ENCODE measurements around the gene RASA3. TPM values are rescaled to one million over a fixed set of nuclear protein-coding genes. Genes with fewer than 3 reads are reported as not detected.

RASA3 gene
- total and polyA plus RNA-seq, 10 of the 15 experiments (the other 5 are each of a cell fraction or from before 2014, with no cell fraction given): 0.79 to 33.9 (median 17.6) TPM

DNA sequence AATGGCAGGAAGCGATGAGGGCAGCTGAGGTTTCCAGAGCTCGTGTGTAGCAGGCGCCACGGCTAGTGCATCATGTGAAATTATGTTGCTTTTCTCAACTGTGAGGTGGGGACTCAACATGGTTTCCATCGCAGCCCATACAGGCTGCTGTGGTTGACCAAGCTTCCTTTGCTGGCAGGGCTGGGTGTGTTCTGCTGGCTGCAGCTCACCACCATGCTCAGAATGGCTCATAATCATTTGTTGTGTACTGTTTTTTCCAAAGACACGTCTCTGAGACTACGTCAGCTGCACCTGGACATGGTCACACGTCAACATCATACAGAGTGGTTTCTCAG lies 16.1 kb upstream of the RASA3 start (continued):
- peak; percentile 60; the same call in 1 of the 2 replicates for TF ChIP-seq RELB (IDR thresholded peaks at IDR 0.05; ENCODE audit: low read depth)
- TF ChIP-seq ATF7 (IDR thresholded peaks at IDR 0.05; ENCODE audit: low read depth): peak; percentile 78
- TF ChIP-seq, protein P1, sequence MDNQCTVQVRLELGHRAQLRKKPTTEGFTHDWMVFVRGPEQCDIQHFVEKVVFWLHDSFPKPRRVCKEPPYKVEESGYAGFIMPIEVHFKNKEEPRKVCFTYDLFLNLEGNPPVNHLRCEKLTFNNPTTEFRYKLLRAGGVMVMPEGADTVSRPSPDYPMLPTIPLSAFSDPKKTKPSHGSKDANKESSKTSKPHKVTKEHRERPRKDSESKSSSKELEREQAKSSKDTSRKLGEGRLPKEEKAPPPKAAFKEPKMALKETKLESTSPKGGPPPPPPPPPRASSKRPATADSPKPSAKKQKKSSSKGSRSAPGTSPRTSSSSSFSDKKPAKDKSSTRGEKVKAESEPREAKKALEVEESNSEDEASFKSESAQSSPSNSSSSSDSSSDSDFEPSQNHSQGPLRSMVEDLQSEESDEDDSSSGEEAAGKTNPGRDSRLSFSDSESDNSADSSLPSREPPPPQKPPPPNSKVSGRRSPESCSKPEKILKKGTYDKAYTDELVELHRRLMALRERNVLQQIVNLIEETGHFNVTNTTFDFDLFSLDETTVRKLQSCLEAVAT (IDR thresholded peaks at IDR 0.05): 0 out of 2 replicates have a peak, but pooled peaks have one; percentile 35
- TF ChIP-seq KLF5 (IDR thresholded peaks at IDR 0.05; ENCODE audit: partially characterized antibody): no peak
- no peak for TF ChIP-seq NR2C1 (IDR thresholded peaks at IDR 0.05)
- no peak for TF ChIP-seq KDM1A (IDR thresholded peaks at IDR 0.05; ENCODE audit: borderline replicate concordance)
- no peak for TF ChIP-seq SIX5 (IDR thresholded peaks at IDR 0.05; ENCODE audit: low read depth, low read length, severe bottlenecking)
- 0 out of 2 replicates have a peak, but pooled peaks have one; percentile 37 for TF ChIP-seq POLR2AphosphoS5 (IDR thresholded peaks at IDR 0.05; ENCODE audit: low read length)
- TF ChIP-seq KAT2A (conservative IDR thresholded peaks at IDR 0.05; ENCODE audit: control insufficient read depth, low read depth, low read length): no peak
- no peak for TF ChIP-seq NFYA (IDR thresholded peaks at IDR 0.05; ENCODE audit: borderline replicate concordance, low read depth, low read length)
- TF ChIP-seq FOXK2 (IDR thresholded peaks at IDR 0.05): no peak
- no peak for TF ChIP-seq STAT1 (conservative IDR thresholded peaks at IDR 0.05)
- TF ChIP-seq NR2F1 (conservative IDR thresholded peaks at IDR 0.05): no peak
- peak; percentile 65; the same call in 1 of the 2 replicates for TF ChIP-seq NFIC (IDR thresholded peaks at IDR 0.05; ENCODE audit: low read depth, low read length)
- TF ChIP-seq IRF4 (IDR thresholded peaks at IDR 0.05; ENCODE audit: low read depth, low read length): no peak
- peak; percentile 53; the same call in 1 of the 2 replicates for TF ChIP-seq FOXM1 (IDR thresholded peaks at IDR 0.05; ENCODE audit: low read depth, low read length)
- no peak for TF ChIP-seq HDAC2 (IDR thresholded peaks at IDR 0.05)
- TF ChIP-seq, protein P2, sequence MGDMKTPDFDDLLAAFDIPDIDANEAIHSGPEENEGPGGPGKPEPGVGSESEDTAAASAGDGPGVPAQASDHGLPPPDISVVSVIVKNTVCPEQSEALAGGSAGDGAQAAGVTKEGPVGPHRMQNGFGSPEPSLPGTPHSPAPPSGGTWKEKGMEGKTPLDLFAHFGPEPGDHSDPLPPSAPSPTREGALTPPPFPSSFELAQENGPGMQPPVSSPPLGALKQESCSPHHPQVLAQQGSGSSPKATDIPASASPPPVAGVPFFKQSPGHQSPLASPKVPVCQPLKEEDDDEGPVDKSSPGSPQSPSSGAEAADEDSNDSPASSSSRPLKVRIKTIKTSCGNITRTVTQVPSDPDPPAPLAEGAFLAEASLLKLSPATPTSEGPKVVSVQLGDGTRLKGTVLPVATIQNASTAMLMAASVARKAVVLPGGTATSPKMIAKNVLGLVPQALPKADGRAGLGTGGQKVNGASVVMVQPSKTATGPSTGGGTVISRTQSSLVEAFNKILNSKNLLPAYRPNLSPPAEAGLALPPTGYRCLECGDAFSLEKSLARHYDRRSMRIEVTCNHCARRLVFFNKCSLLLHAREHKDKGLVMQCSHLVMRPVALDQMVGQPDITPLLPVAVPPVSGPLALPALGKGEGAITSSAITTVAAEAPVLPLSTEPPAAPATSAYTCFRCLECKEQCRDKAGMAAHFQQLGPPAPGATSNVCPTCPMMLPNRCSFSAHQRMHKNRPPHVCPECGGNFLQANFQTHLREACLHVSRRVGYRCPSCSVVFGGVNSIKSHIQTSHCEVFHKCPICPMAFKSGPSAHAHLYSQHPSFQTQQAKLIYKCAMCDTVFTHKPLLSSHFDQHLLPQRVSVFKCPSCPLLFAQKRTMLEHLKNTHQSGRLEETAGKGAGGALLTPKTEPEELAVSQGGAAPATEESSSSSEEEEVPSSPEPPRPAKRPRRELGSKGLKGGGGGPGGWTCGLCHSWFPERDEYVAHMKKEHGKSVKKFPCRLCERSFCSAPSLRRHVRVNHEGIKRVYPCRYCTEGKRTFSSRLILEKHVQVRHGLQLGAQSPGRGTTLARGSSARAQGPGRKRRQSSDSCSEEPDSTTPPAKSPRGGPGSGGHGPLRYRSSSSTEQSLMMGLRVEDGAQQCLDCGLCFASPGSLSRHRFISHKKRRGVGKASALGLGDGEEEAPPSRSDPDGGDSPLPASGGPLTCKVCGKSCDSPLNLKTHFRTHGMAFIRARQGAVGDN (IDR thresholded peaks at IDR 0.05): peak; percentile 84; the same call in 1 of the 2 replicates
- no peak for TF ChIP-seq BRCA1 (IDR thresholded peaks at IDR 0.05; ENCODE audit: low read depth, low read length)
- TF ChIP-seq, protein P3, sequence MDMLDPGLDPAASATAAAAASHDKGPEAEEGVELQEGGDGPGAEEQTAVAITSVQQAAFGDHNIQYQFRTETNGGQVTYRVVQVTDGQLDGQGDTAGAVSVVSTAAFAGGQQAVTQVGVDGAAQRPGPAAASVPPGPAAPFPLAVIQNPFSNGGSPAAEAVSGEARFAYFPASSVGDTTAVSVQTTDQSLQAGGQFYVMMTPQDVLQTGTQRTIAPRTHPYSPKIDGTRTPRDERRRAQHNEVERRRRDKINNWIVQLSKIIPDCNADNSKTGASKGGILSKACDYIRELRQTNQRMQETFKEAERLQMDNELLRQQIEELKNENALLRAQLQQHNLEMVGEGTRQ (IDR thresholded peaks at IDR 0.05; ENCODE audit: borderline replicate concordance, low read depth, low read length): no peak
- no peak for TF ChIP-seq BCL3 (IDR thresholded peaks at IDR 0.05; ENCODE audit: borderline replicate concordance, insufficient read depth, low read depth, low read length, poor library complexity, severe bottlenecking)
- TF ChIP-seq POLR2A (IDR thresholded peaks at IDR 0.05; ENCODE audit: low read depth, low read length): no peak
- TF ChIP-seq ZBED1 (IDR thresholded peaks at IDR 0.05; ENCODE audit: borderline replicate concordance): no peak
- peak; percentile 68 for TF ChIP-seq CHD2 (IDR thresholded peaks at IDR 0.05; ENCODE audit: borderline replicate concordance, low read depth, low read length)

All from GM12878 (cell line).